NCI-H2227 treated with DMSO at 0.1 percent for 48 hours (cell line): ENCODE results near the gene TPM4.
"Not testable (repeated sequence)": the region's sequence is repeated elsewhere in the genome, so short reads cannot be mapped to it uniquely, and the experiment has no call there.

ENCODE experiments used
- DNase-seq: peaks from one replicate; lab custom pipeline; 2025; lab: John Stamatoyannopoulos, UW

TPM4 gene

DNA sequence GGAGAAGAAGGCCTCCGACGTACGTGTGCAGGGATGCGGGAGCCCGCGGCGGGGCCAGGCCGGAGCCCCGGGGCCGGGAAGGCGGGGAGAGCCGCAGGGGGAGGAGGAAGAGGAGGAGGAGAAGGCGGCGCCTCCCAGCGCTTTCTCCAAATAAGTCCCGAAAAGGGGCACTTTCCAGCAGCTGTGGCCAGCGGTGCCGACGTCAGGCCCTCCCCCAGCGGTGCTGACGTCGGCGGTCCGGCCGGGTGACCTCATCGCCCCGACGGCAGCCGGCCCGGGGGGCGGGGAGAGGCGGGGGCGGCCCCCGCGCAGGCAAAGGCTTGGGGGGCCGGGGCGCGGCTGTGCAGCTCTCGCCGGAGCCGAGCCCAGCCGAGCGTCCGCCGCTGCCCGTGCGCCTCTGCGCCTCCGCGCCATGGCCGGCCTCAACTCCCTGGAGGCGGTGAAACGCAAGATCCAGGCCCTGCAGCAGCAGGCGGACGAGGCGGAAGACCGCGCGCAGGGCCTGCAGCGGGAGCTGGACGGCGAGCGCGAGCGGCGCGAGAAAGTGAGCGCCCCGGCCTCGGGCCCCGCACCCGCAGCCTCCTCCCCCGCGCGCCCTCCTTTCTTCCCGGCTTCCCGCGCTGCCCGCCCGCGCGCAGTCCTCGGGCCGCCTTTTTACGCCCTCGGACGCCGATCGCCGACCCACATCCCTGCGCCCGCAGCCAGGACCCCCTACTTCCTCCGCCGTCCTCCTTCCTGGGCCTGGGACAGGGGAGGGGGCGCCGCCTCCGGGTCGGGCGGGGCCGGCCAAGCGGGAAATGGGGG is at the start of gene TPM4:
TSS of gene TPM4 (plus strand) at position 342 of the 804 bp plus-strand sequence. CDS start at position 413, 71 bp downstream.
- peak; percentile 64 for DNase-seq

DNA sequence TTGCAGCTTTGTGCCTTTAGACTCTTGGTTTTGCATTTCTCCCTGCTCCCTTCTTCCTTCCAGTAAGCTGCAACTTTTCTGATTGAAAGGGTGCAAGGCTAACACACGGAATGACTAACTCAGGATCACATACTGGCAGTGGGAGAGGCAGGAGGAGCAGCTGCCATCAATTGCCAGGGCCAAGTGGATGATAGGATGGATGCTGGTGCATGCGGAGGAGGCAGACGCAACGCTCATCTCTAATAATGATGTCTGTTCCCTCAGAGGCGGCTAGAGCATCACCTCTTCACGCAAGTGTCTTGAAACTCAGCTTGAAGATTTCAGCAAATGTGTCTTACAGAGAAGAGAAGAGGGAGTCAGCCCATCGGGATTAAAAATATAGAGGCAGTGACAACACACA is 49.5 kb upstream of the TPM4 start:
- peak; percentile 21 for DNase-seq

DNA sequence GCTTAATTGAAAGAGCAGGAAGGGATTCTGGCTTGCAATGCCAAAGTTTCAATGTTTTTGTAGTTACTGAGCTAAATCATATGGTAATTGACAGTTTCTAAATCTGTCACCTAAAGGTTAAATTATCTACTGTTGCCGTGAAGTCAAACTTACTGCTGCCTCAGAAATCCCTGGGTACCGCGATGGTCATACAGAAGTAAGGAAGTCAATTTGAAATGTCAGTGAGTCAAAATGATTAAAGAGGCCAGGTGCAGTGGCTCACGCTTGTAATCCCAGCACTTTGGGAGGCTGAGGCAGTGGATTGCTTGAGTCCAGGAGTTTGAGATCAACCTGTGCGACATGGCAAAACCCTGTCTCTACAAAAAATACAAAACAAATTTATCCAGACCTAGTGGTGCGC is 48.8 kb upstream of the TPM4 start:
- DNase-seq = no peak

DNA sequence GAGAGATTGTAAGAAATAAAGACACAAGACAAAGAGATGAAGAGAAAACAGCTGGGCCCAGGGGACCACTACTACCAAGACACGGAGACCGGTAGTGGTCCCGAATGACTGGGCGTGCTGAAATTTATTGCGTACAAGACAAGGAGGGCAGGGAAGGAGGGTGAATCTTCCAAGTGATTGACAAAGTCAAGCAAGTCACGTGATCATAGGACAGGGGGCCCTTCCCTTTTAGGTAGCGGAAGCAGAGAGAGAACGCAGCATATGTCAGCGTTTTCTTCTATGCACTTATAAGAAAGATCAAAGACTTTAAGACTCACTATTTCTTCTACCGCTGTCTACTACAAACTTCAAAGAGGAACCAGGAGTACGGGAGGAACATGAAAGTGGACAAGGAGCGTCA is 46.1 kb upstream of the TPM4 start:
- not testable (repeated sequence) for DNase-seq

- no peak for DNase-seq
These were observed 45.1 kb upstream of the TPM4 start for GRCh38 chr19:16030964-16031871.

DNA sequence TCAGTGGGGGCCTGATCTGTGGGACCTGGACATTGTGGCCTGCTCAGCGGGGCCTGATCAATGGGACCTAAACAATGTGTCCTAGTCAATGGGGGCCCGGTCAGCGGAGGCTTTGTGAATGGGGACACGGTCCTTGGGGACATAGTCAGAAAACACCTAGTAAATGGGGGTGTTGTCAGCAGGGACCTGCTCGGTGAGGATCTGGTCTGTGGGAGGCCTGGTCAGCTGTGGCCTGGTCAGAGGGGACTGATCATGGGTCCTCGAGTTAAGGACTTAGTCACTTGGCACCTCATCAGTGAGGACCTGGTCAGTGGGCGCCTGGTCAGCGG is 44.5 kb upstream of the TPM4 start:
- DNase-seq = no peak

- no peak for DNase-seq
These were observed 43.7 kb upstream of the TPM4 start for GRCh38 chr19:16032509-16033135.

GRCh38 chr19:16033136-16033530 is 43.2 kb upstream of the TPM4 start:
- DNase-seq = no peak

- no peak for DNase-seq
These were observed 42.6 kb upstream of the TPM4 start for GRCh38 chr19:16033721-16034120.

GRCh38 chr19:16034180-16034579 is 42.1 kb upstream of the TPM4 start:
- no peak for DNase-seq

DNA sequence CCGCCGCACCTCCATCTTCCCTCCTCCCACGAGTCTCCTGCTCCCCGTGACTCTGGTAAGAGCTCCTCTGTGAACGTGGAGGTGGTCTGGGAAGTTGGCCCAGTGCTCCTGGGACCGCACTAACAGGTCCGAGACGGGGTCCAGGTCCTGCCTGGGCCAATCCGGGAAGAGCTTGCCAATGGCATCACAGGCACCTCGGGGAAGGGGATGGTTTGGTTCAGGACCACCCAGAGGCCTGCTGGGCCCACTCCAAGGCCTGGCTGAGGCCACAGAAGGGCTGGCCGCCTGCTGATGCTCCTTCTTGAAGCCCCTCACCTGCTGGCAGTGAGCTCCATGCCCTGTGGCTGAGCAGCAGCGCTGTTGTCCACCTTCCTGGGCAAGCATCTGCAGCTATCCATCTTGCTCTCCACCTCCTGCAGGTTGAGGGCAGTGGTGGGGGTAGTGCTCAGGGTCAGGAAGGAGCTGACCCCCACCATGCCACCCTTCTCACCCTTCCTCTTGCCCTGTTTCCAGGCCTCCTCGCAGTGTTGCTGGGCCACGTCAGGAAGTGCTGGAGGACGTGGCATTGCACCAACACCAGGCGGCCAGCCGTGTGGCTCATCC is 41.2 kb upstream of the TPM4 start:
- DNase-seq = no peak

DNA sequence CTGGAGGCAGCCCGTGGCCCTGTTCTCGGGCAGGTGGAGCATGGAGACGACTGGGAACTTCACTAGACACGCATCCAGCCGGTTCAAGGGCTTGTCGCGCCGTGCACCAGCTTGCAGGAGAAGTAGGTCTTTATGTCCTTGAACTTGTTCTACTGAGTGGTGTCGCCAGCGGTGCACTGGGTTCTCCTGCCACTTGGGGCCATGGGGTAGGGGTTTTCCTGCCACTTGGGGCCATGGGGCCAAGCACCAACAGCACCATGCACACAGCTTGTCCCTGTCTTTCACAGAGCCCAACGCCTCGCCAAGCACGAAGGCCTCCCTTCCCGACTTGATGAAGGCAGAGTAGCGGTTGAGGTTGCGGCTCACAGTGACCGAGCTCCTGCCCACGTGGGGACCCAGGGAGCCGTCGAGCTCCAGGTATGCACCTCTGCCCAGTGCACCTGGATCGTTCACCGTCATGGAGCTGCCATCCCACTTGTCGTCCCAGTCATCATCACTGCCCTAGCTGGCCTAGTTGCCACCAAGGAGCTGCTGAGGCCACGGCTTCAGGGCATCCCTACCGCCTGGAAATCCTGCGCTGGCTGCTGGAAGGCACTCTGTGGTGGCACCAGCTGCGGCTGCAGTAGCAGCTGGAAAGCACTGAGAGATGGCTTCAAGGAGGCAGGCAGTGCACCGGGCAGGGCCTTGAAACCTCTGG is 40.5 kb upstream of the TPM4 start:
- no peak for DNase-seq

DNA sequence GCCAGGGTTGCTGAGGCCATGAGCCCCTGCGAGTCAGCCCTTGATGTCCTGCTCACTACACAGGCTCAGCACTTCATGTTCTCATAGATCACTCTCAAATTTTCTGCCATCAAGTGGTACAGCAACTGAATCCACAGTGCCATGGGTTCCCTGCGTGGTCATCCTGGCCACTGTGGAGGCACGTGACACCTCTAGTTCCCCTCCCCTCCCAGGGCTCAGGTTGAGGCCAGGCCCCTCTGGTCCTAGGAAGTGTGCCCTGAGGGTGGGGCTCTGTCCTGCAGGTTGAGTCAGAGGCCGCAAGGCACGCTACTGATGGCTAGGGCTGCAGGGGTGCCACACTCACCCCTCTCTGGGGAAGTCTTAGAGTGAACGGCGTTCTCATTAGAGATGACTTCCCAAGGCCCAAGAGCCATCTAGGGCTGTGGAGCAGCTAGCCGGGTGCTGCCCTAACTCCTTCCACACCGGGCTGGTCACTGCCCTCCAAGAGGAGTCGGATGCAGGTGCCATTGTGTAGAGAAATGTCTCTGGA is 39.8 kb upstream of the TPM4 start:
- DNase-seq = no peak

DNA sequence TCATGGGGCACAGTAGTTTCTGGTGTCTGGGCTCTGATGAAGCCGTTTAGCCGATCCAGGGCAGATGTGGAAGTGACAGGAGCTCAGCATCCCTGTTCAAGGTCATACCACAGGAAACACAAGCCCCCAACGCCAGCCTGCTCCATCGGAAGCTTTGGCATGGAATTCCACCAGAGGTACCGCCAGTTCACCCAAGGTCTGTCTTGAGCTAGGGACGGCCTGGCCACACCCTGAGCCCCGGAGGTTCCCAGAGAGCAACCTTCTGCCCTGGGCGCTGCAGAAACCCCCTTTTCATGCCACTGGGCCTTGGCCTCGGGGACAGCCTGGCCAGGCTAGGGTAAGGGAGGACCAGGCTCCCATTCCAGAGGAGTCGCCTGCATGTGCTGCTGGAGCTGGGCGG is 39.4 kb upstream of the TPM4 start:
- DNase-seq = no peak

GRCh38 chr19:16037424-16038195 is 38.7 kb upstream of the TPM4 start:
- DNase-seq = no peak

DNA sequence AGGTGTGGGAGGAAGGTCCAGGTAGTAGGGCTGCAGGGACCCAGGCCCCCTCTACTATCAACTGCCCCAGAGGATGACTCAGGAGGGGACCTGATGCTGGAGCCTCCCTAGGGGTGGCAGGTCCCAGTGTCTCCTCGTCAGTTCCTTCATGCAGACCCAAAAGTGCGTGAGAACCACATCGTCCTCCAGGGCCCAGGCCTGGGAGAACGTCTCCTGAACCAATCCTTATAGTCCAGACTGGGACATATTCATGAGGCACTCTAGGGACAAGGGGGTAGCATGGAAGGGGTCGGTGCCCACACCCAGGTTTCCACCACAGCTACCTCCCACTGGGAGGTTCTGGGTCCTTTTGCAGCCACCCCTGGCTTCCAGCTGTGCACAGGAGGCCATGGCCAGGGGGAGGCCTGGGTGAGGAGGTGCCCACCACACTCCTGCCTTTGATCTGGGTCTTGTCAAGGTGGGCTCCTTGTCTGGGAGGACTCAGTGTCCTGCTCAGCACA is 38.0 kb upstream of the TPM4 start:
- no peak for DNase-seq

- DNase-seq = no peak
These were observed 37.2 kb upstream of the TPM4 start for GRCh38 chr19:16039081-16039480.

DNA sequence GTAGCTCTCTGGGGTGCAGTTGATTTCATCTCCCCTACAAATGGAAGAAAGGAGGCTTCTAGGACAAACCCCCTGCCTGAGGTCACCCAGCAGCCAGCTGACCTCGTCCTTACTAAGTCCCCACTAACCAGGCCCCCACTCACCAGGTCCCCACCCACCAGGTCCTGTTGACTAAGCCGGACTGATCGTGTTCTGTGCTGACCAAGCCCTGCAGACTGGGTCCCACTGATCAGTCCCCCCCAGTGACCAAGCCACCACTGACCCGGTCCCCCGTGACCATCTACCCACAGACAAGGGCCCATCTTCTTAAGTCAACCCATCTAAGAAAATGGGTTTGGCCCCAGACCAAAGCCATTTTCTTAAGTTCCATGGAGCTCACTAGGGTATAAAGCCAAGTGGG is 36.8 kb upstream of the TPM4 start:
- DNase-seq = no peak

GRCh38 chr19:16040642-16041041 is 35.7 kb upstream of the TPM4 start:
- no peak for DNase-seq

- DNase-seq = peak; percentile 22
These were observed 34.9 kb upstream of the TPM4 start for GRCh38 chr19:16041299-16041990.
